Activated CD4-positive, alpha-beta T cell treated with anti-CD3 and anti-CD28 coated beads, Interleukin-2, amount 50 U/mL, for 1 hour (primary cell): ENCODE results near the gene MFSD6.
"Not testable (repeated sequence)": the region's sequence is repeated elsewhere in the genome, so short reads cannot be mapped to it uniquely, and the experiment has no call there.

Source experiments
- DNase-seq: peaks from one replicate; pipeline ENCODE4 v3.0.0-alpha.2; 2020

Gene MFSD6

DNA sequence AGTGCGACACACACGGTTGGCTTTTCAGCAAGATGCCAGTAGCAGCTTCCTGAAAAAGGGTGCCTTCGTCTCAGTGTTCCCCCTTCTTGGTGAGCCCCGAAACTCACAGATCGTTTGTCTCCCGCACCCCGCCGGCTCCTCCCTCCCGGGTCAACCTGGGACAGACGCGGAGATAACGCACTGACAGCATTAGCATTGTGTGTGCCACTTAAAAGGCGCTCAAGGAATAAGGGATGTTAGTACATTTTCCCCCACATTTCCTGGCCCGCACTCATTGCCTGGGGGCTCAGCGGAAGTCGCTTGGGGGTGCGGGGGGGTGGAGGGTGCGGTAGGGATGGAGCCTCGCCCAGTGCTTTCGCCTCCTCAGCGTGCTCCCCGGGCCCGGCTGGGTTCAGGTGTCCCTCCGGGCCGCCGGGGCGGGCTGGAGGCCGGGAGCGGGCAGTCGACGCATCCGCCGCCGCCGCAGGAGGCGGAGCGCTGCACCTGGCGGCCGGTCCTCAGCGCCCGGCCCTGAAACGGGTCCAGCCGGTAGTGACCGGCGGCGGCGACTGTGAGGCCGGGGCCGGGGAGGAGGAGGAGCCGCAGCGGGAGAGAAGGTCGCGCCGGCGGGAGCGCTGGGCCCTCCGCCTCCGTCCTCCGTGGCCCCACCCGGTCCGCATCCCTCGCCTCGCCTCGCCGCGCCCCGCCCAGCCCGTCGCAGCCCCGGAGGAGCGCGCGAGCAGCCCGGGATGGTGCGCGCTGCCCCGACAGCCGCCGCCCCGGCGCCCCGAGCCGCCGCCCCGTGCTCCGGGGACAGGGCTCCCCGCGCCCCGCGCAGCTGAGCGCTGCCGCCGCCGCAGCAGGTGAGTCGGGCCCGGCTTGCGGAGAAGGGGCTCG lies at the start of gene MFSD6:
MFSD6 (plus strand) TSS at position 694 of the 876 bp plus-strand sequence. CDS start 27,675 bp downstream, outside the sequence.
- peak; percentile 54 for DNase-seq

DNA sequence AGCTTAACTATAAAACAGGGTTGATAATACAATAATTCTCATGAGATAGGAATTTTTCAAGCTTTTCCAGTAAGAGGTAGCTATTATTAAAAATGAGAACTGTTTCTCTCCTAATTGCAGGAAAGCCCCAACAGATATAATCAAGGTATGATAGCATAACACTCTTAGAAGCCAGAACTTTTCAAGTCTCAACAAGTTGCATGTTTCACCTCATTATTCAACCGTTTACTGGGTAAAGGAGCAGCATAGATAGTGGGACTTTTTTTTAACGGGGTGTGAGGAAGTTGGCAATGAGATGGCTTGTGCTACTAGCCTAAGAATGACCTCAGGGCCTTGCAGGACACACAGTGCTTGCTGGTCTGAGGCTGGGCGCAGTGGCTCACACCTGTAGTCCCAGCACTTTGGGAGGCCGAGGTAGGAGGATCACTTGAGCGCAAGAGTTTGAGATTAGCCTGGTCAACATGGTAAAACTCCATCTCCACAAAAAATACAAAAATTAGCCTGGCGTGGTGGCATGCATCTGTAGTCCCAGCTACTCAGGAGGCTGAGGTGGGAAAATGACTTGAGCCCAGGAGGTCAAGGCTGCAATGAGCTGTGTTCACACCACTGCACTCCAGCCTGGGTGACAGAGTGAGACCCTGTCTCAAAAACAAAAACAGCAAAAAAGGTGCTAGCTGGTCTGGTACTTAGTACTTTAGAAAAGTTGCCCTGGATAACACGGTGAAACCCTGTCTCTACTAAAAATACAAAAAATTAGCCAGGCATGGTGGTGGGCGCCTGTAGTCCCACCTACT lies 49.3 kb upstream of the MFSD6 start:
- not testable (repeated sequence) for DNase-seq

GRCh38 chr2:190360561-190360960 lies 47.6 kb upstream of the MFSD6 start:
- no peak for DNase-seq

- DNase-seq: no peak
Observed at GRCh38 chr2:190360965-190361364, 47.2 kb upstream of the MFSD6 start.

DNA sequence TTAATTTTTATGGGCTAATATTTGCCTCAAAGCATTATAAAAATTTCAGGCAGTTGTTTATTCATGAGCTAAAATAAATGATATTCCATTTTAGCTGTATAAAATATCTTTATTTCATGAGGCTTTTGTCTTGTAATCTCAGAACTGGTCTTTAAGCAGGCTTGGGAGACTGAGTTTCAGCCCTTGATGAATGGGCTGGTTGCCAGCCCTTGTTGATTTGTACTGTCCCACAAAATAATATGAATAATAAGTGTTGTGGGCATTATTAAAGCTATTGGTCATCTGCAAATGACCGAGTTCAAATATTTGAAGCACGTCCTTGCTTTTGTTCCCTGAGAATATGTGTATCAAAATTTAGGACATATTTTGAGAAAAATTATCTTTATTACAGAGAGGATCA lies 46.6 kb upstream of the MFSD6 start:
- DNase-seq: no peak

DNA sequence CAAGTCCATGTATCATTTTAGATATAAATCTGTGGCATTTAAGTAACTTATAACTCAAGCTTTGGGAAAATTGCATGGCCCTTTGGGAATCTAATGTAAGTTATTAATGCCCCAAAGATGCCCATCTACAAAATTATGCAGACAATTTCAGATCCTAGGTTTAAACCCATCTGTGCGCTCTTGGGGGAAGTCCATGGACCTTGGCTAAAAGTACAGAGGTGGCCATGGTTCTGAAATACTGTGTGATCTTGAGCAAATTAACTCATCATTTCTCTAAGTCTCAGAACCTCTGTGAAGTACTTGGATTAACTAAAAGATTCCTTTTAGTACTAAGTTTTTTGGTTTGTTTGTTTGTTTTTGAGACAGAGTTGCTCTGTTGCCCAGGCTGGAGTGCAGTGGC lies 45.3 kb upstream of the MFSD6 start:
- DNase-seq: no peak

GRCh38 chr2:190365499-190366204 lies 42.5 kb upstream of the MFSD6 start:
- DNase-seq: no peak

DNA sequence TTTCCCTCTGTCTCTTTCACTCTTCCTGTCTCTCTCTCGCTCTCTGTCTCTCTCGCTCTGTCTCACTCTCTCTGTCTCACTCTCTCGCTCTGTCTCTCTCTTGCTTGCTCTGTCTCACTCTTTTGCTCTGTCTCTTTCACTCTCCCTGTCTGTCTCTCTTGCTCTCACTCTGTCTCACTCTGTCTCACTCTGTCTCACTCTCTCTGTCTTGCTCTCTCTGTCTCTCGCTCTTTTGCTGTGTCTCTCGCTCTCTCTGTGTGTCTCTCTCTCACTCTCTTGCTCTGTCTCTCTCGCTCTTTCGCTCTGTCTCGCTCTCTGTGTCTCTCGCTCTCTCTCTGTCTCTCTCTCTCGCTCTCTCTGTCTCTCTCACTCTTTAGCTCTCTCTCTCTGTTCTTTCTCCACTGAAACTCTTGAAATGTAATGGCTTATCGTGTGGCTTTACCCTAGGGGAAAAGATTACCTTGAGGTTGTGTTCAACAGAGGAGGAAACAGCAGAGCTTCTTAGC lies 41.9 kb upstream of the MFSD6 start:
- no peak for DNase-seq

- DNase-seq: no peak
Observed at GRCh38 chr2:190367091-190367490, 41.1 kb upstream of the MFSD6 start.

- DNase-seq: no peak
Observed at GRCh38 chr2:190369635-190370034, 38.5 kb upstream of the MFSD6 start.

DNA sequence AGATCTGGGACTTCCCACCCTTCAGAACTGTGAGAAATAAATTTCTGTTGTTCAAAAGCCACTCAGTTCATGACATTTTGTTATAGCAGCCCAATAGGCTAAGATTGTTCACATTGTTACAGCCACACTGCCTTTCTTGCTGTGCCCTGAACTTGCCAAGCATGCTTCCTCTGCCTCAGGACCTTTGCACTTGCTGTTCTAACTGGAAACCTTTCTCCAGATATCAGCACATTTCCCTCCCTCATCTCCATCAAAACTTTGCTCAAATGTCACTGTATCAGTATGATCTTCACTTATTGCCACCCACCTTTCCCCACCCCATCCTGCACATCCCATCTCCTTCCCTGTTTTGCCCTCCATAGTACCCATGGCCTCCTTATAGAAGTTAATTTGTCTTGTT lies 32.1 kb upstream of the MFSD6 start:
- no peak for DNase-seq

DNA sequence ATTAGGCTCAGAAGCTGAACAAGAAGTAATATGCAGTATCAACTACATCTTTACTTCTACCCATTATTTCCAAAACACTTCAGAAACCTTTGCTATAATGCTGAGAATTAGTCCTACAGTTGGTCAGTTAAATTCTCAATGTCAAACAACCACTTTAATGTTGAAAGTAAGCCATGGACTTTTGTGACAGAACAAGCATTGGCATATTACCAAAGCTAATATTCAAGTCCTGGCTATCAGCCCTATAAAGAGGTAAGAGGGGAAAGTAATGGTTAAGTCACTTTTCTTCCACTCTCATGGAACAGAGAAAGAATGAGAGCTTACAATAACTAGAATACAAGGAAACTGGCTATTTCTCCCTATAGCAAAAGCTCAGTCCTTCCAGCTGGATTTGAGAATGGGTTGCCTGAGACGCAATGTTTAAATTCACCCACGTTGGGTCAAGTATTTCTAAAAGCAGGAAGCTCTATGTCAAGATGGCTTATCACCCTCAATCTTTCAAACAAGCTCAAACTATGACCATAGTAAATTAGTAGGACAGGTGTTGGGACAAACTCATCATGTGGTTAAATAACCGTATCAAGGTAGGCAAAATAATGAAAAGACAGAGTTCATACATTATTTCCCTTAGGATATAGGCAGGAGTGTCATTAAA lies 31.4 kb upstream of the MFSD6 start:
- no peak for DNase-seq

DNA sequence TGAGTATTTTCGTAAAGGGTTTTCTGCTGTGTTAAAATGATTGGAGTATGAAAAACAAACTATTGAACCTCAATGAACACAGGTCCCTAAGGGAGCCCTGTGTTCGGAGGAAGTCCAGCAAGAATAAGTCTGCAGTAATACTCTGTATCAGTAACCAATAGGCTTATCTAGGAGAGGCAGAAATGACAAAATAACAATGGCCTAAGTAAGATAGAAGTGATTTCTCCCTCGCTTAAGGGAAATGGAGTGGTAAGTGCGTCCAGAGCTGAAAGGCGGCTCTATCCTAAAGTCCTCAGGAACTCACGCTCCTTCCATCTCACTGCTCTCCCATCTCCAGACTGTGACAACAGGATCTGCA lies 29.3 kb upstream of the MFSD6 start:
- DNase-seq: no peak

- no peak for DNase-seq
Observed at GRCh38 chr2:190379249-190379964, 28.7 kb upstream of the MFSD6 start.

GRCh38 chr2:190380962-190381412 lies 27.2 kb upstream of the MFSD6 start:
- DNase-seq: no peak

GRCh38 chr2:190382851-190383250 lies 25.3 kb upstream of the MFSD6 start:
- DNase-seq: peak; percentile 12

DNA sequence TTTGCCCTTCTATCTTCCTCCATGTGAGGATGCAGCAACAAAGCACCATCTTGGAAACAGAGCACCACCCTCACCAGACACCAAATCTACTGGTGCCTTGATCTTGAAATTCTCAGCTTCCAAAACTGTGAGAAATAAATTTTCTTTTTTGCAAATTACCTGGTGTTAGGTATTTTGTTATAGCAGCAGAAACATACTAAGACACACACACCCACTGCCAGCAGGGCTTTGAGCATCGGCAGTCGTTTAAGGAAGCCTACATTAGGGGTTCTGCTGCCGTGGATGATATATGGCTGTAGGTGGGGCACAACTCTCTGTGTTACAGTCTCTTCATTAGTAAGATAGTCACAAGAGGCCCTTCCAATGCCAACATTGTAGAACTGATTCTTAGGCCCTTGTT lies 20.7 kb upstream of the MFSD6 start:
- DNase-seq: no peak

GRCh38 chr2:190396271-190396670 lies 11.9 kb upstream of the MFSD6 start:
- no peak for DNase-seq

DNA sequence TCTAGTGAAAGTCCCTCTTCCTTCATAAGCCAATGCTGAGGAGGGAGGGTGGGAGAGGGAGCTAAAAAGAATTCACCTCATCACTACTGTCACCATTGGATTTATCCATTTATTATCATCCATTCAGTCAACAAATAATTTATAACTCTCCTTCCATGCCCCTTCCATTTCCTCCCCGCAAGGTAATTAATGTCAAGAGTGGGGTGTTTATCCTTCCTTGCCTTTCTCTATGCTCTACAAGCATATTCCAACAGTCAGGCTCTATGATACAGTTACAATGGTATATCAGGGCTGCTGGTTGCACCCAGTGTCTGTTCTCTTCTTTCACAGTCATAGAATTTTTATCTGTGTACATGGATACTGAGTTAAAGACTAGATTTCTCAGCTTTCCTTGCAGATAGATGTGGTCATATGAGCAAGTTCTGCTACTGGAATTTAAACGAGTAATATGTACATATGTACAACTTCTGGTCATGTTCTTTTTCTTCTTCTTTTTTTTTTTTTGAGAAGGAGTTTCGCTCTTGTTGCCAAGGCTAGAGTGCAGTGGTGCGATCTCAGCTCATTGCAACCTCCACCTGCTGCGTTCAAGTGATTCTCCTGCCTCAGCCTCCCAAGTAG lies 5.1 kb upstream of the MFSD6 start:
- no peak for DNase-seq

- DNase-seq: no peak
Observed at GRCh38 chr2:190404487-190404886, 3.7 kb upstream of the MFSD6 start.

GRCh38 chr2:190405070-190405469 lies 3.1 kb upstream of the MFSD6 start:
- no peak for DNase-seq

- DNase-seq: no peak
Observed at GRCh38 chr2:190405995-190406394, 2.2 kb upstream of the MFSD6 start.
